HG02938 (cell line): ENCODE results near the gene ZNF569.
A peak's percentile ranks its signal among the peaks of the same experiment; 100 is the strongest.
"Not testable (repeated sequence)": the region's sequence is repeated elsewhere in the genome, so short reads cannot be mapped to it uniquely, and the experiment has no call there.

Experiments
- ATAC-seq: cut with Tn5 transposase; IDR thresholded peaks from one replicate; pipeline ENCODE4 v1.9.1; 2021; ENCODE audit warnings: mild to moderate bottlenecking, moderate library complexity; ENCODE audit not compliant: unreplicated experiment

ZNF569 gene

GRCh38 chr19:37403403-37403802 lies 63.8 kb downstream of the ZNF569 start:
- ATAC-seq: no peak

GRCh38 chr19:37401078-37401477 lies 66.2 kb downstream of the ZNF569 start:
- ATAC-seq: no peak

GRCh38 chr19:37391399-37391798 lies 75.8 kb downstream of the ZNF569 start:
- ATAC-seq: not testable (repeated sequence)

GRCh38 chr19:37389234-37389633 lies 78.0 kb downstream of the ZNF569 start:
- no peak for ATAC-seq

GRCh38 chr19:37370880-37371661 lies 96.2 kb downstream of the ZNF569 start, which contains the start of gene ZNF527:
ZNF527 (plus strand) TSS chr19:37371099; CDS start chr19:37374199, 3,100 bp downstream.
- ATAC-seq: peak; percentile 97

- peak; percentile 24 for ATAC-seq
Observed at GRCh38 chr19:37370386-37370879, 96.8 kb downstream of the ZNF569 start.

- ATAC-seq: no peak
Observed at GRCh38 chr19:37362733-37363132, 104.5 kb downstream of the ZNF569 start.

GRCh38 chr19:37361994-37362393 lies 105.2 kb downstream of the ZNF569 start:
- ATAC-seq: no peak
